Keratinocyte (primary cell): ENCODE measurements around the gene TNFRSF19.

ENCODE experiments used
- EZH2 ChIP-seq: IDR thresholded peaks from one replicate; pipeline ENCODE4 v1.6.1; 2012; ENCODE audit warnings: inconsistent platforms, mild to moderate bottlenecking, low read length, moderate library complexity
- TF ChIP-seq, protein P1 (sequence below), 3 experiments: IDR thresholded peaks in 1 of 3; conservative IDR thresholded peaks in 1 of 3; optimal IDR thresholded peaks in 1 of 3; 2 replicates in 2 of 3; 3 replicates in 1 of 3; pipeline versions ENCODE3 to v1.5.1; 2011; ENCODE audit warnings: low read length in 3 of 3, mild to moderate bottlenecking in 3 of 3, moderate library complexity in 2 of 3, control low read depth in 1 of 3, inconsistent platforms in 1 of 3; ENCODE audit not compliant: insufficient read depth in 2 of 3; ENCODE audit errors: extremely low read depth in 1 of 3

DNA sequence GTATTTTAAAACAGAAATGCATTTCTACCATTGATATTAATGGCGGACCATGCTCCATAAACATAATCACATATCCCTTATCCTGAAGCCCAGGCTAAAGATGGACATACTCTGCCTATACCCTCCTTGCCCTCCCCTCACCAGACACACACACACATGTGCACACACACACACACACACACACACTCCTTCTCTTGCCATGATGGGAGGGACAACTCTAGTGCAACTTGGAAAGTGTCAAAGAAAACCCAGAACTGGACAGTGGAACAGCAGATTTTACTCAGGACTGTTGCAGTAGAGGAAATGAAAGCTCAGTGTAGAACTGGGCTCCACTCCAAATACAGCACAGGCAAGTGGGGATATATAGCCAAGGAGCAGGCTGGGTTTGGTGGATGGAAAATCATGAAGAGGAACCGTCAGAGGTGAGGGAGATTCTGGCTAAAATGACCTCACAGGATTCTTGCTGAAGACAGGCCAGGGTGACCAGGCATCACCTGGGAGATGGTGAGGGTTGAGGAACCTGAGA is 40.8 kb downstream of the TNFRSF19 start:
- TF ChIP-seq, protein P1, sequence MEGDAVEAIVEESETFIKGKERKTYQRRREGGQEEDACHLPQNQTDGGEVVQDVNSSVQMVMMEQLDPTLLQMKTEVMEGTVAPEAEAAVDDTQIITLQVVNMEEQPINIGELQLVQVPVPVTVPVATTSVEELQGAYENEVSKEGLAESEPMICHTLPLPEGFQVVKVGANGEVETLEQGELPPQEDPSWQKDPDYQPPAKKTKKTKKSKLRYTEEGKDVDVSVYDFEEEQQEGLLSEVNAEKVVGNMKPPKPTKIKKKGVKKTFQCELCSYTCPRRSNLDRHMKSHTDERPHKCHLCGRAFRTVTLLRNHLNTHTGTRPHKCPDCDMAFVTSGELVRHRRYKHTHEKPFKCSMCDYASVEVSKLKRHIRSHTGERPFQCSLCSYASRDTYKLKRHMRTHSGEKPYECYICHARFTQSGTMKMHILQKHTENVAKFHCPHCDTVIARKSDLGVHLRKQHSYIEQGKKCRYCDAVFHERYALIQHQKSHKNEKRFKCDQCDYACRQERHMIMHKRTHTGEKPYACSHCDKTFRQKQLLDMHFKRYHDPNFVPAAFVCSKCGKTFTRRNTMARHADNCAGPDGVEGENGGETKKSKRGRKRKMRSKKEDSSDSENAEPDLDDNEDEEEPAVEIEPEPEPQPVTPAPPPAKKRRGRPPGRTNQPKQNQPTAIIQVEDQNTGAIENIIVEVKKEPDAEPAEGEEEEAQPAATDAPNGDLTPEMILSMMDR (optimal IDR thresholded peaks at IDR 0.05 in 1 of 3, IDR thresholded peaks at IDR 0.05 in 1 of 3, conservative IDR thresholded peaks at IDR 0.05 in 1 of 3; ENCODE audit: extremely low read depth in 1 of 3, insufficient read depth in 2 of 3, low read length in 3 of 3): no peak
- TF ChIP-seq EZH2: no peak
